SK-N-SH (cell line): ENCODE data around the gene TMEM14A.

Source experiments
- MAX ChIP-seq: IDR thresholded peaks from 2 replicates; pipeline ENCODE4 v1.4.0; 2012; ENCODE audit warnings: low read depth
- POLR2AphosphoS5 ChIP-seq: IDR thresholded peaks from 2 replicates; pipeline ENCODE4 v1.6.1; 2012; ENCODE audit warnings: low read depth, low read length

DNA sequence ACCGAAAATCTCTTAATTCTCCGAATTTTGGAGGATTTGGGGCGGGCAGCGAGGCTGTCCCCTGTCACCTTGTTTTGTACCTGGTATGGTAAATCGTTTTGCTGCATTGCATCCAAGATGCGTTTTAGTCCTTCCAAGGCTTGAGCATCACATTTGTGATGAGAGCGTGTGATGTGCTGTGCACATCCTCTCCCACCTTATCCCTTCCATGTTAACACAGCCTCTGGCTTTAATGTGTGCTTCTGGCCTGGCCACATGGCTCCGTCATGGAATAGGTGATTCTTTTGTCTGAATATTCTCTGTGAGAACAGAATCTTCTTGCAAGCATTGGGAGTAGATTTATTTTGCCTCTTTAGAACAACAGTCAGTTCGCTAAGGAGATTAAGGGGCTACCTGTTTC lies 763 bp downstream of the TMEM14A start:
- TF ChIP-seq POLR2AphosphoS5, result no peak
- TF ChIP-seq MAX, result no peak
